Heart right ventricle (tissue), 16 donors: ENCODE data around the gene SUFU. TPM values are rescaled to one million over a fixed set of nuclear protein-coding genes. Genes with fewer than 3 reads are reported as not detected.

ENCODE experiments used
- ATAC-seq, 8 donors: fragments of 200-7000 bp; cut with Tn5 transposase; one replicate each; pipeline ENCODE4 v1.9.1; 2020; ENCODE audit warnings: mild to moderate bottlenecking in 8 of 8, moderate library complexity in 8 of 8, moderate number of reproducible peaks in 1 of 8
- DNase-seq, 2 donors: peaks; one replicate each; pipeline ENCODE4 v3.0.0-alpha.2; 2020
- H3K27ac ChIP-seq, 10 donors: fragments of 200-600 bp; sonication (generic) in 2 of 10; one replicate each; pipeline versions ENCODE4 v1.5.0 to v1.8.0; 2020 to 2022; ENCODE audit warnings: mild to moderate bottlenecking in 3 of 10
- H3K27me3 ChIP-seq, 7 donors: fragments of 200-600 bp; one replicate each; pipeline ENCODE4 v1.8.0; 2021 to 2022; ENCODE audit warnings: mild to moderate bottlenecking in 2 of 7
- H3K36me3 ChIP-seq, 9 donors: fragments of 200-600 bp; sonication (generic) in 1 of 9; one replicate each; pipeline versions ENCODE4 v1.5.0 to v1.8.0; 2020 to 2022; ENCODE audit warnings: mild to moderate bottlenecking in 2 of 9
- H3K4me1 ChIP-seq, 9 donors: fragments of 200-600 bp; sonication (generic) in 1 of 9; one replicate each; pipeline versions ENCODE4 v1.5.0 to v1.8.0; 2020 to 2022; ENCODE audit warnings: mild to moderate bottlenecking in 4 of 9
- H3K4me3 ChIP-seq, 10 donors: fragments of 200-600 bp; sonication (generic) in 2 of 10; one replicate each; pipeline versions ENCODE4 v1.5.0 to v1.8.0; 2020 to 2022; ENCODE audit warnings: mild to moderate bottlenecking in 7 of 10, moderate library complexity in 2 of 10
- H3K9me3 ChIP-seq, 11 donors: fragments of 200-600 bp in 10 of 11; sonication (generic) in 2 of 11; one replicate each; pipeline versions ENCODE4 v1.5.0 to v1.8.0; 2013 to 2022; ENCODE audit warnings: mild to moderate bottlenecking in 2 of 11, control low read depth in 1 of 11, moderate library complexity in 1 of 11
- CTCF ChIP-seq, 9 donors: fragments of 200-600 bp; sonication (generic) in 2 of 9; IDR thresholded peaks; one replicate each; pipeline versions ENCODE4 v1.5.0 to v1.8.0; 2021 to 2022; ENCODE audit warnings: antibody characterized with exemption in 9 of 9, mild to moderate bottlenecking in 5 of 9, moderate library complexity in 1 of 9
- WGBS, 2 donors: extraction: QIAGEN DNeasy Blood & Tissue Kit; methylation state at CpG; one replicate each; pipeline ENCODE4 v1.1.7; 2013; ENCODE audit warnings: inconsistent platforms in 1 of 2; 5-methylcytosine and 5-hydroxymethylcytosine counted together
- intact Hi-C, 10 donors: fragments of 100-400 bp; cut with DNase I; formaldehyde crosslinking; loops; one replicate each; pipeline versions ENCODE4 v1.11.1 to v1.14.2; 2022
- polyA plus RNA-seq, 2 donors: library from polyadenylated mRNA; stranded (reverse); fragments of 200-250 nt; gene quantifications; one replicate each; pipeline ENCODE4 v1.2.3, GENCODE V29; 2013
- total RNA-seq, 10 donors: library from RNA; stranded (reverse); fragmentation: NEBNext Ultra II Directional in 3 of 10; extraction: Animal tissue kit (Norgen Biotek cat#: 25700) in 3 of 10; gene quantifications; one replicate each; pipeline versions ENCODE4 v1.2.1 to v1.2.4, GENCODE V29; 2021 to 2023
- donor health status: Arrhythmogenic right ventricular cardiomyopathy.
- donor health status: ischemic (EF 13 %, LVEDD 7.1; RV severe dilation, severe dysfunction).
- donor health status: healthy with polysubstance abuse.
- donor health status: DM: no; HTN: yes; CAD: no.
- donor health status: DM: no; HTN: no; CAD: no.
- donor health status: ischemic (EF 25% LVEDD 6.9; RV normal size, moderate dysfunction).
- donor health status: ischemic (EF 25% LVEDD 5.7; RV mildly dilated, moderate dysfunction).
- donor health status: healthy.
- donor health status: DM: yes; HTN: yes; CAD: no.
- donor health status: Ischemic cardiomyopathy.
- donor health status: ischemic (EF 35%, LVEDD 5.7; RV mildly dilated, moderate dysfunction).
- donor health status: nonischemic (EF 11% LVEDD 7.7; RV severe dilation, severe dysfunction).
- donor health status: DM: yes; HTN: yes; CAD: no.
- donor health status: PGD.
- donor health status: ischemic (EF 29% LVEDD 5.4; RV normal size, mild dysfunction).
- donor health status: nonischemic (EF 23%, LVEDD 6.1; RV moderate dilation, normal function).

SUFU gene
- total and polyA plus RNA-seq, 12 donors: 3.3 to 10.1 (median 7.2) TPM

- Histone ChIP-seq H3K27me3 (no peaks in the 10 kb centered on the region), H3K36me3 (peaks cover 0 to 4% (median 0%) of the 10 kb centered on the region in 9 donors), H3K4me3 (peak overlapping the region; percentile 69 to 97 (median 90)), H3K27ac (peak overlapping the region; percentile 95 to 100 (median 99)), H3K9me3 (no peaks in the 10 kb centered on the region), H3K4me1 (peaks cover 11 to 30% (median 20%) of the 10 kb centered on the region in 9 donors)
- 0 to 1% methylated on average over 43 to 45 of the region's 45 CpGs for WGBS, 2 donors
- ATAC-seq (peak in 2 of 8 donors; percentile 0 to 2), DNase-seq (peak; percentile 63 to 72)
- intact Hi-C loops: loop anchor here in 2 of 10 donors (5.0 to 10.0 kb wide), 3 partner anchors 46 to 141 kb away; partner anchors contain the start of genes ACTR1A (in 1 of the 2), ARL3 (in 1 of the 2), SFXN2 (in 1 of the 2) and SUFU (in 1 of the 2)
- TF ChIP-seq CTCF (IDR thresholded peaks at IDR 0.05): no peak
These were observed 139.1 kb downstream of the SUFU start for GRCh38 chr10:102642736-102643335.

GRCh38 chr10:102643336-102644065, 139.7 kb downstream of the SUFU start:
- ATAC-seq: peak in 3 of 8 donors; percentile 5 to 17 (median 12)
- 1% methylated on average over 55 to 76 of the region's 76 CpGs for WGBS, 2 donors

GRCh38 chr10:102644066-102644645, 140.4 kb downstream of the SUFU start, which contains the start of gene TRIM8:
Gene TRIM8, plus strand, starts transcription at chr10:102644479. Its CDS starts 139 bp downstream, at chr10:102644618.
- H3K27me3 ChIP-seq: no peaks in the 10 kb centered on the region
- no peak for TF ChIP-seq CTCF (IDR thresholded peaks at IDR 0.05)
- peak in 1 of 8 donors; percentile 1 for ATAC-seq
- H3K4me3 ChIP-seq: peak within 1 kb of the TSS; percentile 69 to 97 (median 90)
- DNase-seq: peak in 1 of 2 donors; percentile 69
- intact Hi-C loops: loop anchor here in 3 of 10 donors (2.0 to 10.0 kb wide), 5 partner anchors 47 to 142 kb away; partner anchors contain the start of genes ACTR1A (in 2 of the 3), SUFU (in 2 of the 3), ARL3 (in 1 of the 3) and SFXN2 (in 1 of the 3)
- H3K9me3 ChIP-seq: no peaks in the 10 kb centered on the region
- H3K27ac ChIP-seq: peak within 1 kb of the TSS; percentile 95 to 100 (median 99)
- 0 to 1% methylated on average over 65 to 80 of the region's 80 CpGs for WGBS, 2 donors
- peaks cover 24 to 44% (median 33%) of the 10 kb centered on the region in 9 donors for H3K4me1 ChIP-seq
- H3K36me3 ChIP-seq: peaks cover 0 to 16% (median 0%) of the 10 kb centered on the region in 9 donors

More at GRCh38 chr10:102643336-102644065, 139.7 kb downstream of the SUFU start:
- DNase-seq: peak; percentile 69 to 83
- peak overlapping the region; percentile 95 to 100 (median 99) for H3K27ac ChIP-seq
- H3K36me3 ChIP-seq: peaks cover 0 to 11% (median 0%) of the 10 kb centered on the region in 9 donors
- intact Hi-C loops: loop anchor here in 3 of 10 donors (2.0 to 10.0 kb wide), 5 partner anchors 46 to 141 kb away; partner anchors contain the start of genes ACTR1A (in 2 of the 3), SUFU (in 2 of the 3), ARL3 (in 1 of the 3) and SFXN2 (in 1 of the 3)
- H3K4me1 ChIP-seq: peaks cover 18 to 37% (median 27%) of the 10 kb centered on the region in 9 donors
- H3K27me3 ChIP-seq: no peaks in the 10 kb centered on the region
- peak overlapping the region; percentile 69 to 97 (median 90) for H3K4me3 ChIP-seq
- no peaks in the 10 kb centered on the region for H3K9me3 ChIP-seq
- TF ChIP-seq CTCF (IDR thresholded peaks at IDR 0.05): no peak
